B cell (primary cell): ENCODE data around the gene PAK3. TPM values are rescaled to one million over a fixed set of nuclear protein-coding genes. Genes with fewer than 3 reads are reported as not detected.

ENCODE experiments used
- ATAC-seq: fragments of 200-7000 bp; cut with Tn5 transposase; one replicate; pipeline ENCODE4 v1.10.0; 2021; ENCODE audit warnings: low read depth, mild to moderate bottlenecking, moderate number of reproducible peaks, moderate library complexity
- CTCF ChIA-PET: fragments of 350-600 bp; sonication (Branson Sonifier 250); formaldehyde crosslinking; loops from one replicate; lab custom pipeline; 2021; ENCODE audit warnings: antibody characterized with exemption, inconsistent platforms; lab: Charles Lee
- POLR2A ChIA-PET: fragments of 350-600 bp; sonication (Branson Sonifier 250); formaldehyde crosslinking; loops from one replicate; lab custom pipeline; 2021; ENCODE audit warnings: antibody characterized with exemption; lab: Charles Lee
- DNase-seq: peaks from one replicate; pipeline ENCODE4 v3.0.0; 2013
- H2AFZ ChIP-seq: 2 replicates; pipeline ENCODE4 v1.6.1; 2012; ENCODE audit warnings: mild to moderate bottlenecking, low read depth, low read length; ENCODE audit not compliant: insufficient read depth, poor library complexity, severe bottlenecking
- H3K27ac ChIP-seq, 2 donors: 1 replicate in 1 of 2; 2 replicates in 1 of 2; pipeline ENCODE4 v1.5.1; 2012 to 2013; ENCODE audit warnings: low read length in 2 of 2, mild to moderate bottlenecking in 2 of 2, moderate library complexity in 1 of 2
- H3K27me3 ChIP-seq, 4 experiments: fragments of 200-600 bp in 1 of 4; sonication (generic) in 1 of 4; replicated peaks in 1 of 4; 1 replicate in 2 of 4; 2 replicates in 2 of 4; pipeline versions ENCODE4 v1.6.1 to v1.7.0; 2013 to 2016; ENCODE audit warnings: low read length in 3 of 4, mild to moderate bottlenecking in 2 of 4, mixed read lengths in 1 of 4, moderate library complexity in 1 of 4; ENCODE audit not compliant: insufficient read depth in 4 of 4, control insufficient read depth in 3 of 4; ENCODE audit errors: control extremely low read depth in 1 of 4
- H3K36me3 ChIP-seq, 2 experiments: replicated peaks in 1 of 2; 1 replicate in 1 of 2; 2 replicates in 1 of 2; pipeline versions ENCODE4 v1.6.1 to v1.7.1; 2013; ENCODE audit warnings: low read length in 1 of 2; ENCODE audit not compliant: insufficient read depth in 2 of 2, control insufficient read depth in 1 of 2; ENCODE audit errors: control extremely low read depth in 1 of 2, extremely low read depth in 1 of 2
- H3K4me1 ChIP-seq, 2 donors: fragments of 200-600 bp in 1 of 2; sonication (generic) in 1 of 2; 1 replicate in 1 of 2; 2 replicates in 1 of 2; pipeline versions ENCODE4 v1.5.1 to v1.6.1; 2013 to 2017; ENCODE audit warnings: low read length in 2 of 2; ENCODE audit not compliant: control insufficient read depth in 2 of 2, insufficient read depth in 2 of 2
- H3K4me2 ChIP-seq: replicated peaks from 2 replicates; pipeline ENCODE3; 2012; ENCODE audit warnings: mild to moderate bottlenecking, low read depth, low read length; ENCODE audit not compliant: poor library complexity, severe bottlenecking
- H3K4me3 ChIP-seq, 5 experiments: fragments of 200-600 bp in 1 of 5; sonication (generic) in 1 of 5; 1 replicate in 3 of 5; 2 replicates in 2 of 5; pipeline versions ENCODE4 v1.5.1 to v1.7.0; 2011 to 2016; ENCODE audit warnings: low read length in 4 of 5, mild to moderate bottlenecking in 4 of 5, low read depth in 2 of 5, control low read depth in 1 of 5, moderate library complexity in 1 of 5; ENCODE audit not compliant: insufficient read depth in 1 of 5; ENCODE audit errors: control extremely low read depth in 1 of 5, extremely low read depth in 1 of 5
- H3K79me2 ChIP-seq: fragments of 200-600 bp; sonication (generic); one replicate; pipeline ENCODE4 v1.6.0; 2016; ENCODE audit warnings: low read length; ENCODE audit not compliant: control insufficient read depth, insufficient read depth
- H3K9ac ChIP-seq: fragments of 200-600 bp; sonication (generic); 2 replicates; pipeline ENCODE4 v1.6.1; 2017; ENCODE audit warnings: mild to moderate bottlenecking, low read length, moderate library complexity
- H3K9me3 ChIP-seq, 3 donors: one replicate each; pipeline versions ENCODE4 v1.6.1 to v1.7.1; 2013; ENCODE audit warnings: low read length in 2 of 3; ENCODE audit not compliant: control insufficient read depth in 2 of 3, insufficient read depth in 1 of 3; ENCODE audit errors: control extremely low read depth in 1 of 3
- H4K20me1 ChIP-seq: 2 replicates; pipeline ENCODE4 v1.6.0; 2012; ENCODE audit warnings: mild to moderate bottlenecking, low read length; ENCODE audit not compliant: insufficient read depth, control insufficient read depth, poor library complexity, severe bottlenecking
- H3K27ac Mint-ChIP-seq: one replicate; pipeline ENCODE4 v1.8.0; 2021; ENCODE audit warnings: mixed read lengths
- H3K27me3 Mint-ChIP-seq: one replicate; pipeline ENCODE4 v1.8.0; 2021; ENCODE audit warnings: mixed read lengths
- H3K4me1 Mint-ChIP-seq: one replicate; pipeline ENCODE4 v1.8.0; 2021; ENCODE audit warnings: mixed read lengths
- H3K4me3 Mint-ChIP-seq: one replicate; pipeline ENCODE4 v1.8.0; 2021; ENCODE audit warnings: mixed read lengths
- H3K9me3 Mint-ChIP-seq: one replicate; pipeline ENCODE4 v1.8.0; 2022; ENCODE audit warnings: mixed read lengths; ENCODE audit not compliant: insufficient read depth
- EZH2 ChIP-seq: IDR thresholded peaks from 2 replicates; pipeline ENCODE4 v1.6.1; 2012; ENCODE audit warnings: borderline replicate concordance, low read depth, mild to moderate bottlenecking, moderate library complexity, low read length; ENCODE audit not compliant: insufficient read depth, poor library complexity, severe bottlenecking
- WGBS: methylation state at CpG from one replicate; pipeline ENCODE4 v1.1.5; 2013; ENCODE audit warnings: missing lambda C conversion rate; ENCODE audit not compliant: insufficient coverage; 5-methylcytosine and 5-hydroxymethylcytosine counted together
- intact Hi-C: fragments of 100-400 bp; cut with micrococcal nuclease; formaldehyde crosslinking; loops from one replicate; pipeline ENCODE4 v1.10.0; 2022
- polyA plus RNA-seq: library from polyadenylated mRNA; depleted of rRNA; stranded (reverse); fragments of >200 nt; gene quantifications from 2 replicates; pipeline ENCODE4 v1.2.3, GENCODE V29; 2012
- total RNA-seq, 2 donors: library from RNA; stranded (reverse); fragments of 120-200 nt in 1 of 2; gene quantifications; 1 replicate in 1 of 2; 2 replicates in 1 of 2; pipeline versions ENCODE4 v1.2.3 to v1.2.4, GENCODE V29; 2013 to 2022
- TF ChIP-seq, protein P1 (sequence below): fragments of 200-600 bp; IDR thresholded peaks from one replicate; pipeline ENCODE4 v1.8.0; 2022; ENCODE audit warnings: antibody characterized with exemption, mild to moderate bottlenecking

The PAK3 gene
- total and polyA plus RNA-seq, 2 donors (not counting 1 experiment from before 2014, with no cell fraction given), result 0.17 TPM; not detected in 1

DNA sequence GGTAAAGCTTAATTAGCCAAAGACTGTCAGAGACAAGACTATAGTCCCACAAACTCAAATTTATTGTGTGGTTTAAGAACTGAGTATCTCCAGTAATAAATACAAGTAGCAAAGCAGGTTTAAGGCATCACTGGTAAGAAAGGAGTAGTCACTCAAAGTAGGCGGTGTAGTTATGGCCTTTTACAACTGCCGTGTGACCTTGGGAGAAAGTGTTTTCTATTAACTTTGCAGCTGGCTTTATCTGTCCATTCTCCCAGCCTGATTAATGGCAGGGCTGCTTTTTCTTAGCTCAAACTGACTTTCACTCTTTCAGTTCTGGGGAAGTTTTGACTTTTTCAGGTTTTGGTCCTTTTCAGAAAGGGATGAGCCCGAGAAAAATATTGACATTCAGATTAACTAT, 7.4 kb upstream of the PAK3 start:
- H3K4me1 Mint-ChIP-seq, result no peaks in the 10 kb centered on the region
- Histone ChIP-seq H2AFZ (no peak overlapping the region), H3K36me3 (no peaks in the 10 kb centered on the region), H3K27me3 (peaks cover 0 to 7% (median 0%) of the 10 kb centered on the region in 4 experiments), H3K9me3 (no peaks in the 10 kb centered on the region), H3K4me2 (no peak overlapping the region), H4K20me1 (no peaks in the 10 kb centered on the region), H3K79me2 (no peaks in the 10 kb centered on the region), H3K4me1 (no peaks in the 10 kb centered on the region), H3K4me3 (no peak overlapping the region), H3K27ac (no peak overlapping the region), H3K9ac (no peak overlapping the region)
- ChIA-PET POLR2A (no interaction called here), CTCF (no interaction called here)
- DNase-seq (no peak), ATAC-seq (no peak)
- H3K4me3 Mint-ChIP-seq, result no peak overlapping the region
- intact Hi-C loops, result no loop called here
- WGBS, result no CpG with 5 or more reads among the region's 3 CpGs
- H3K27ac Mint-ChIP-seq, result no peak overlapping the region
- TF ChIP-seq EZH2, result no peak
- TF ChIP-seq, protein P1, sequence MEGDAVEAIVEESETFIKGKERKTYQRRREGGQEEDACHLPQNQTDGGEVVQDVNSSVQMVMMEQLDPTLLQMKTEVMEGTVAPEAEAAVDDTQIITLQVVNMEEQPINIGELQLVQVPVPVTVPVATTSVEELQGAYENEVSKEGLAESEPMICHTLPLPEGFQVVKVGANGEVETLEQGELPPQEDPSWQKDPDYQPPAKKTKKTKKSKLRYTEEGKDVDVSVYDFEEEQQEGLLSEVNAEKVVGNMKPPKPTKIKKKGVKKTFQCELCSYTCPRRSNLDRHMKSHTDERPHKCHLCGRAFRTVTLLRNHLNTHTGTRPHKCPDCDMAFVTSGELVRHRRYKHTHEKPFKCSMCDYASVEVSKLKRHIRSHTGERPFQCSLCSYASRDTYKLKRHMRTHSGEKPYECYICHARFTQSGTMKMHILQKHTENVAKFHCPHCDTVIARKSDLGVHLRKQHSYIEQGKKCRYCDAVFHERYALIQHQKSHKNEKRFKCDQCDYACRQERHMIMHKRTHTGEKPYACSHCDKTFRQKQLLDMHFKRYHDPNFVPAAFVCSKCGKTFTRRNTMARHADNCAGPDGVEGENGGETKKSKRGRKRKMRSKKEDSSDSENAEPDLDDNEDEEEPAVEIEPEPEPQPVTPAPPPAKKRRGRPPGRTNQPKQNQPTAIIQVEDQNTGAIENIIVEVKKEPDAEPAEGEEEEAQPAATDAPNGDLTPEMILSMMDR, result no peak
- no peaks in the 10 kb centered on the region for H3K9me3 Mint-ChIP-seq
- peaks cover 7% of the 10 kb centered on the region for H3K27me3 Mint-ChIP-seq

- DNase-seq (no peak), ATAC-seq (no peak)
- Histone ChIP-seq H2AFZ (no peak overlapping the region), H3K79me2 (no peaks in the 10 kb centered on the region), H3K4me1 (peaks cover 2% of the 10 kb centered on the region in 2 donors), H4K20me1 (no peaks in the 10 kb centered on the region), H3K36me3 (no peaks in the 10 kb centered on the region), H3K4me3 (no peak overlapping the region), H3K4me2 (no peak overlapping the region), H3K9me3 (no peaks in the 10 kb centered on the region), H3K27ac (no peak overlapping the region), H3K27me3 (peaks cover 0 to 11% (median 0%) of the 10 kb centered on the region in 4 experiments), H3K9ac (no peak overlapping the region)
- intact Hi-C loops, result no loop called here
- Mint-ChIP-seq H3K4me3 (no peak overlapping the region), H3K9me3 (no peaks in the 10 kb centered on the region), H3K27ac (no peak overlapping the region), H3K27me3 (peaks cover 8% of the 10 kb centered on the region), H3K4me1 (peaks cover 2% of the 10 kb centered on the region)
- ChIA-PET CTCF (no interaction called here), POLR2A (no interaction called here)
- TF ChIP-seq EZH2, result no peak
- TF ChIP-seq, protein P1, result no peak
- WGBS, result no CpG with 5 or more reads among the region's 4 CpGs
Observed at GRCh38 chrX:111090458-111090857, 5.5 kb upstream of the PAK3 start.
